GM18502 (cell line): ENCODE measurements around the gene SELPLG.
A peak's percentile ranks its signal among the peaks of the same experiment; 100 is the strongest.
"Not testable (repeated sequence)": the region's sequence is repeated elsewhere in the genome, so short reads cannot be mapped to it uniquely, and the experiment has no call there.

Experiments used
- ATAC-seq: cut with Tn5 transposase; IDR thresholded peaks from one replicate; pipeline ENCODE4 v1.9.1; 2021; ENCODE audit warnings: mild to moderate bottlenecking; ENCODE audit not compliant: unreplicated experiment, poor library complexity

The SELPLG gene

DNA sequence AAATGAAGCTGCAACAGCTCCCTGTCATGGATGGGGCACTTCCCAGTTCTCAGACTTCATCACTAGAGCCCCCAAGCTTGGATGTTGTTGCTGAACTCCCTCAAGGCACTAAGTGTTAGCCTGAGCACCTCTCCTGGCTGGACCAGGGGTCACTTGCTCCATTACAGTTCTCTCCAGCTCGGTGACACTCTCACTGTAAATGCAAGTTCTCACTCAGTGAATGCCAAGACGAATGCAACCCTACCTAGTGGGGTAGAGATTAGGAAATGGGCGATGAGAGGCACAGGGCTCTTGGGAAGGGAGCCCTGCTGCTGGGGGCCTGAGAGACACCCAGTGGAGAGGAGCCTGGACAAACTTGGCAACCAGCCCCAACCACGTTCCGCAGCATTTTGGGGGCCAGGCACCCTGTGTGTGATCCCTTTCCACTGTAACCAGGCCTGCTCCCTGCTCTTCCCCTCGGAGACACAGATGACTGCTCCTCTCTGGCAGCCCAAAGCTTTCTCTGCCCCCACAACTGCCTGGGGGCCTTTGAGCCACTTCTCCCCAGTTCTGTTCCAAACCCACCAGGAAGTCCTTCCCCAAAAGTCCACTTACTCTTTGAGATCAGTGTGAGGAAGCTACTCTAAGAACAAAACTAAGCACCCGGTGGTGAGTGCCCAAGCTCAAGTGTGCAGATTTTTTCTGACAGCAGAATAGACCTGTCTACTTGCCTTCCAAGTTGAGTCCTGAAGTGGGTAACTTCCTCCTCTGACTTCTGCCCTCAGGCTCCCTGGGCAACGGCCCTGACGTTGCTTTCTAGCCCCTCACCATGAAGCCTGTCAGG, 8.0 kb upstream of the SELPLG start:
- no peak for ATAC-seq

DNA sequence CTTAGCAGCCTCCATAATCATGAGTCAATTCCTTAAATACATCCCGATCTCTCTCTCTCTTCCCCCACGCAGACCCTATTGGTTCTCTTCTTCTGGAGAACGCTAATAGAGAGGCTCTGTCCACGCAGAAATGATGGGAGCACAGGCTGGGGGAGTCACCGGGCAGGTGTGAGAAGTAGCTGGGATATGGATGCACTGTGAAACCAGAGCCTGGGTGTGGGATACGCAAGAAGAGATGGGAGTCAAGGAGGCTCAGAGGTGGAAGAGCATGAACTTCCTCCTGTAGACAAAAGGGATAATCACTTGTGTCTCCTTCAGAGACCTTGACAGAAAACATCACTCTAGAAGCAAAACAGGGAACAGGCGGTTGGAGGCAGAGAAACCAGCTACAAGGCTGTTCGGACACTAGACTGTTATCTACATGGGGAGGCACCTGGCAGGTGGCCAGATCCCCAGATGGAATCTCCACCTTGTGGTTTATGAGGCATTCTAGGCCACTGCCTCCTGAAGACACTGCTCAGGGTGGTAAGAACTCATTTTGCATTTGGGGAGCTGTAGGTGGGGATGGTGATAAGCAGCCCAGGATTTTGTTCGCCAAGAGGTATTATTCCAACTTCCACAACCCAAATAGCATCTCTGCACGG, 7.2 kb upstream of the SELPLG start:
- ATAC-seq, result no peak

DNA sequence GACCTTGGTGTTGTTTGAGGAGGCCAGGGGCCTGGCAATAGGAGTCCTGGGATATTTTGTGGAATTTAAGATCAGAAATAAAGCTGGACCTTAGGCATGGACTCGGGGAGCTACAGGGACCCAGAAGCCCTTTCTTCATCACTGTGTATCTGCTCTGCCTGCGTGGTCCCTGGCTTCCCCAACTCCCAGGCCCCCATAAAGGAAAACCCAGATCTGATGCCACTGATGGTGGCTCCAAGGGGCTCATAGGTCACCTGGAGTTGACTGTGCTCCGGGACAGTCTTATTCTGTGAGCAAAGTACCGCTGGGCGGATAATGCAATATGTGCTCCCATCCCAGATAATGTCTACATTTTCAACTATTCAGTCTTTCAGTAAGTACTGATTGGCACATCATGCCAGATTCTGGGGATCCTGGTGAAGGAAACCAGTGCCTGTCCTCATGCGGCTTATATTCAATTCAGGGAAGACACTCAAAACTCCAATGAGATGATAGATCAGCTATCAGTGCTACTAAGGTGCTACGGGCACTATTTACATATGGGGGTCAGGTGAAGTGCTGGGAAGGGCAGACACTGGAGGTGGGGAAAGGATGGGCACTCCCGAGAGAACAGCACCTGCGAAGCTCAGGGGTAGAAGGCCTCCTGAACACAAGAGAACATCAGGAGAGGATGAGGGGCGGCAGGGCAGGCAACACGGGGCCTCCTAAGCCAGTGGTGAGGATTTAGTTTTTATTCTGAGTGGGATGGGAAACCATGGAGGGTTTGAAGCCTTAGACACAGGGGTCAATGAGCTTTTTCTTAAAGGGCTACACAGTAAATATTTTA, 5.5 kb upstream of the SELPLG start:
- no peak for ATAC-seq

DNA sequence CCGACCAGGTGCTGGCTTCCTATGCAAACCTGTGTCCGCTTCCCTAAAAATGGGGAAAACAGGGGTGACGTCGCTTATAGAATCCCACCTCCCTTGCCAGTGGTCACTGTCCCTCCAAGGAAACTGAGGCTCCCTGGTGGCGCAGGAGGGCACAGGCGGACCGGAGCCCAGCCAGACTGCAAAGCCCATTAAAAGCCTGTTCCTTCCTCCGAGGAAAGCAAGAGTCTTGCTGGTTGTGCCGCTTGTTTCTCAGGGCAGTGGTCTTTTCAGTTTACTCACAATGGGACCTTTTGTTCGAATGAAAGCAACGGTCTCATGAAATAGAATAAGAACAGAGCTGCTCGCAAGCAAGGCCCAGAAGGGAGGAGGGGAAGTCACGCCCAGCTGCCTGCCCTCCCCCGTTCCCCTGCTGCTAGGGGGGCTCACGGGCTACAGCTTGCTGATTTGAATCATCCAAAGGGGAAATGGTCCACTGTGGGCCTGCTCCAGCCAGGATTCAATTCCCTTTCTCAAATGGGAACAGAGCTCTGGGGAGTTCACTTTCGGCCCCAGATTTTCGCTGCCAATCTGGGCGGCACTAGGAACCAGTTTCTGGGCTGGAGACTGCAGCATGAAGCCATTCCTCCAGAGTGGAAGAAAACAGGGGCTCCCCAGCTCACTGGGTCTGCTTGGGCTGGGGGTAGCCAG, 4.6 kb upstream of the SELPLG start:
- no peak for ATAC-seq

DNA sequence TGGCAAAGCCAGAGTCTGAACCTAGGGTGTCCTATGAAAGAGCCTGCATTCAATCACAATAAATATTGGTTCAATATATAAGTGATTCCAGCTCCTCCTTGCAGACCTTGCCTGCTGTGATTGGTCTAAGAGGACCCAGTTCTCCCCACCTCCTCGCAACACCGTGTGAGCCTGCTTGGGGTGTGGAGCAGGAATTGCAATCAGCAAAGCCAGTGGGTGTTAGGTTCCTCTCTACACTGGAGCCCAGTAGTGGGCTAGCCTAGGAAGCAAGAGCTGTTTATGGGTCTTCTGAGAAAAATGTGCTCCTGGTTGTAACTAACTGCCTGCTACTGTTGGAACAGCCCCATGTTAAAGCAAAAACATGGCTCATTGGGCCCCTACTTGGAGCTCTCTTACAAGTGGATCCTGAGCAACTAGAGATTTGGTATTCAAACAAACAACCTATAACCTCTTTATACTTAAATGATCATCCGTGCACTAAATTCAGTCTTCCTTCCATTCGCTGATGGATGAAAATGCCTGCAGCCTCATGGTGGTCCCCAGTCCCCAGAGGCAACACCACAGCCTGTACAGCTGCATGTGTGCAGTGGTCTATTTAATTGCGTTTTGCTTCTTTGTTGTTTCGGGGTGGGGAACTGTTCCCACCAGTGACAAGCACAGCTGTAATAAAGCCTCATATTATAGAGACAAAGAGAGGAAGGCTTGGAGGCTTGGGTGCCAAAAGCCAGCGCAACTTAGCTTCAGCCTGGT, 3.7 kb upstream of the SELPLG start:
- no peak for ATAC-seq

DNA sequence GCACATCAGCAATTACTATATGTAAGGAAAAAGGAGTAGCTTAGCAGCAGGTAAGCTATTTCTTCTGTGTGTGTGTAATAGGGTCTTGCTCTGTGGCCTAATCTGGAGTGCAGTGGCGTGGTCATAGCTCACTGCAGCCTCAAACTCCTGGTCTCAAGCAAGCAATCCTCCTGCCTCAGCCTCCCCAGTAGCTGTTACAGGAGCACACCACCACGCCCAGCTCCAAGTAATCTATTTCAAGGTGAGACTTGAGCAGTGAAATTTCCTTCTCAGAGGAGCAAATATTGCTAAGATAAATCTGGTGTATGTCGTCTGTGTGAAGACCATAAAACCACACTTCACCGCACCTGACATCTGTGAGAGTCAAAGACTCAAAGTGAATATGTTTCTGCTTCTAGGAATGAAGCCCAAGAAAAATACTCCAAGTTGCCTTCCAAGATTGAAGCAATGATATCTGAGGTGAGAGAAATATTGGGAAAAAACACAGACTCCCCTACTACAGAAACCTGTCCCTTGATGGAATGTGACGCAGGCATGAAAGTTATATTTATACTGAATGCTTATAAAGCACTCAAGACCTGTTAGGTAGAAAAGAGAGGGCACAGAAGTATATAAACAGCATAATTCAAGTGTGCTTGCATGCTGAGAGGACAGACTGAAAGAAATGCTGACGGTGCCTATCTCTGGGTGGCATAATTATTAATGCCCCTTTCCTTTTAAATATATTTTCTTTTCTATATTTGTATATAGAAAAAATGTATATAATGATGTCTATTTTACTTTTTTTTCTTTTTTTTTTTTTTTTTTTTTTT, 2.5 kb upstream of the SELPLG start:
- ATAC-seq, result peak; percentile 1

DNA sequence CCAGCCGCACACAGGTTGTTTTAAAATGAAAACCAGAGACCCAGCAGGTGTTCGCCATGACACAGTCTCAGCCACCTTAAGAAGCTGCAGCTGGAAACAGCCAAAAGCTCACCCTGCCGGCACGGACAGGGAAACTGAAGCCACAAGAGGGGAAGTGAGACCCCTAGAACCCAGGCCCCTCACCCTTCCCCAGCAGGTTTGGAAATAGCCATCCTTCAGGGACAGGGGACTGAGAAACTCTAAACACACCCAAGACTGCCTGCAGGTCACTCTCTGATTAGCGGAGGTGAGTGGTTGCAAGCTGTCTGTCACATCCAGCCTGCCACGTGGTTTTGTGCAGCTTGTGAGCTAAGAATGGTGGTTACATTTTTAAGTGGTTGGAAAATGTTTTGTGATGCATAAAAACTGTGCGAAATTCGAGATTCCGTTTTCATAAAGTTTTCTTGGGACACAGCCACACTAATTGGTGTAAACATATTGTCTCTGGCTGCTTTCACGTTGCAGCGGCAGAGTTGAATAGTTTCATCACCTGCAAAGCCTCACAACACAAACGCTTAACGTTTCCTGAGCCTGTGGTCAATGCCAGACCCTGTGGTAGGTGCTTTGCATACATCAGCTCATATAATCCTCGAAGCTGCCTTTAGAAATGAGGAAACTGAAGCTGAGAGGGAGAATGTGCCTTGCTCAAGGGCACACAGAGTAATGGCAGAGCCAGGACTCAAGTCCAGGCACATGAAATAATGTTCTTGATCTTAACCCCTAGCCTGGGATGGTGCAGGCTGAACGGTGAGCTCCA, 1.7 kb upstream of the SELPLG start:
- peak; percentile 53 for ATAC-seq

DNA sequence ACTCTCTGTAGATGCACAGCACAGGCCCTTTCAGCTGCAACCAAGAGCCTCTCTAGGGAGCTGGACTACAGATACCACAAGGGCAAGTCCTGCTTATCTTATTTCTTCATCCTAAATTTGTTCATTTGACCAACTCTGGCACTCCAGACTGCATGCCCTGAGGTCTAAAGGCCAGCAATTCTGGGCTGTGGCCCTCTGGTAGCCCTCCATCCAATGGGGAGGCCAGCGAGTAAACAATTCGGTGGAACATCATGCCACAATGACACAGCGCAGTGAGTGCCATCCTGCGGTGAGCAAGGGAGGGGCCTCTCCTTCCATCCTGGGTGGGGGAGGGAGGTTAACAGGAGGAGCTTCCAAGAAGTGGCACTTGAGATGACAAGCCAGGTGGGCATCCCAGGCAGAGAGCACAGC, 652 bp upstream of the SELPLG start:
- ATAC-seq, result no peak

DNA sequence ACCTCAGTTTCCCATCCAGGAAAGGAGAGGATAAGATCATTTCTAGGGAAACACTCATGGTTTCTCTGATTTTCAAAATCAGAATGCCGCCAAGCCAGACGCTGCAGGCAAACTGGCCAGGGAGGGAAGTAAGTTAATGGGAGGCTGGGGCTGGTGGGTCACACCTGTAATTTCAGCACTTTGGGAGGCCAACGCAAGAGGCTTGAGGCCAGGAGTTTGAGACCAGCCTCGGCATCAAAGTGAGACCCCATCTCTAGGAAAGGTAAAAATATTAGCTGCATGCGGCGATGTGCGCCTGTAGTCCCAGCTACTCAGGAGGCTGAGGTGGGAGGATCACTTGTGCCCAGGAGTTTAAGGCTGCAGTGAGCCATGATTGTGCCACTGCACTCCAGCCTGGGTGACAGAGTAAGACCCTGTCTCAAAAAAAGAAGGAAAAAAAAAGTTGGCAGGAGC, 587 bp downstream of the SELPLG start:
- ATAC-seq, result no peak

DNA sequence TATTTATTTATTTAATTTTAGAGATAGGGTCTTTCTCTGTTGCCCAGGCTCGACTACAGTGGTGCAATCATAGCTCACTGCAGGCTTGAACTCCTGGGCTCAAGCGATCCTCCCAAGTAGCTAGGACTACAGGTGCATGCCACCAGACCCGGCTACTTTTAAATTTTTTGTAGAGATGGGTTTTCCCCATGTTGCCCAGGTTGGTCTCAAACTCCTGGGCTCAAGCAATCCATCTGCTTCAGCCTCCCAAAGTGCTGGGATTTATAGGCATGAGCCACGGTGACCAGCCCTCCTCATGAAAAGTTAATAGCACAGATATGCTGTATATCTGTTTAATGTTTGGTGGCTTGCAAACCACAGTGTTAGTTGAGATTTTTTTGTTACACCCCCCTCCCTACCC, 2.4 kb downstream of the SELPLG start:
- not testable (repeated sequence) for ATAC-seq

DNA sequence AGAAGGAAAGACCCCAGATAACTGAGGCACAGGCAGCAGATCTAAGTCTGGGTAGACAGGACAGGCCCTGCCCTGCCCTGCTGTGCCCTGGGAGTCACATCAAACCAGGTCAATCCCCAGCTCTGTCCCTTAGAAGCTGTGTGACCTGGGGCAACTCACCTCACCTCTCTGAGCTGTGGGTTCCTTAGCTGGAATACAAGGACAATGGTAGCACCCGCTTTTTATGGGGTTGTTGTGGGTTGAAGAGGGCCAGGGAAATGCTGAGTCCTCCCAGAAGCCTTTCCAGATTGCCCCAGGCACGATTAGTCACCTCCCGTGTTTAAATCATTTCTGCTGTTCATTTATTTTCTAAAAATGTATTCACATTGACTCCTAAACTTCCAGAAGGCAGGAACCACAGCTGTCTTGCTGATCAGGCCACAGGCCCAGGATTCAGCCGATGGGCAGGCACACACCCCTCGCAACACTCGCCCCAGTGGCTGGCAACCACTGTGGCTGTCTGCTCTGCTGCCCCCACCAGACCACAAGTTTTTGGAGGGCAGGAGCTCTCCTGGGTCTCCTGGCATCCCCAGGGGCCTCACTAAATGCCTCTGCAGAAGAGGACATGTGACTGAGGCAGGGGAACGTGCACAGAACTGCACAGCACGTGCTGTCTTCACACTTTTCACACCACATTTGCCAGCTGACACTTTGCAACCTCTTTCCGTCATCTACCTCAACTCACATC, 3.0 kb downstream of the SELPLG start:
- no peak for ATAC-seq

DNA sequence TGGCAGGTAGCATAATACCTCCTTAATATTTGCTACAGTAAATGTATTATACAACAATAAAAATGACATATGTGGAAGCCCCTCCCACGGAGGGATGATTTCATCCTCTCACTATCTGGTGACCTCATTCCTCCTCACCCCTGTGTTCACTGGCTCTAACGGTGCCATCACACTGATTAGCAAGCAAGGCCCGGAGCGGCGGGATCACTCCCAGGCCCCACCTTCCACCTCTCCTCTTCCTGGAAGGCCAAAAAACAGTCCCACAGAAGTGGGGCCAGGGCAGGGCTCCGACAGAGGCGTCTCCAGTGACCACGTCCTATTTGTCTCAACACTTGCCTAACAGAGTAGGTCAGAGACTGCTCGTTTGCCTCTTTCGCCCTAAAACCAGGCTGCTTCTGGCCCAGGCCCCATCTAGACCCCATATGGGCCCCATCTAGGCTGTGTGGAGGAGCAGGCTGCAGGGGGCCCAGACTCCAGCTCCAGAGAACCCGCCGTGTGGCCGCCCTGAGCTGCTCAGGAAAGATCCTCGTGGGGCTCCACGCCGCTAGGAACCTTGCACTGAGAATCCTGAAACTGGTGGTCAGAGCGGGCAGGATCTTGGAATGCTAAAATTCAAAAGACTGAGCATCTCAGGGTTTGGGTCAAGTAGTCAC, 3.7 kb downstream of the SELPLG start:
- no peak for ATAC-seq

DNA sequence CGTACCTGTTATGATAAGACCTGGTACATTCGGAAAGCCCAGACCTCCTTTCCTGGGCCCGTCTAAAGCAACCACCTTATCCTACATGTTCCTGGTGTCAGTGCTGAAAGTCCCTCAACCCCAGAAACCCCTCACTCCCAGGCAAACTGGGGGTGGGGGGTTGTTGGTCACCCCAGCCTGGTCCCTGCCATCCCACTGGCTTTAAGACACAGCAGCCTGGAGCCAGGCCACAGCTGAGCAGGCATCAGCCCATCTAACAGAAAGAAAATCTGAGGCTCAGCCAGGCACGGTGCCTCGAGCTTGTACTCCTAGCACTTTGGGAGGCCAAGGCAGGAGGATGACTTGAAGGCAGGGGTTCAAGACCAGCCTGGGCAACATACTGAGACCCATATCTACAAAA, 4.5 kb downstream of the SELPLG start:
- ATAC-seq, result no peak

DNA sequence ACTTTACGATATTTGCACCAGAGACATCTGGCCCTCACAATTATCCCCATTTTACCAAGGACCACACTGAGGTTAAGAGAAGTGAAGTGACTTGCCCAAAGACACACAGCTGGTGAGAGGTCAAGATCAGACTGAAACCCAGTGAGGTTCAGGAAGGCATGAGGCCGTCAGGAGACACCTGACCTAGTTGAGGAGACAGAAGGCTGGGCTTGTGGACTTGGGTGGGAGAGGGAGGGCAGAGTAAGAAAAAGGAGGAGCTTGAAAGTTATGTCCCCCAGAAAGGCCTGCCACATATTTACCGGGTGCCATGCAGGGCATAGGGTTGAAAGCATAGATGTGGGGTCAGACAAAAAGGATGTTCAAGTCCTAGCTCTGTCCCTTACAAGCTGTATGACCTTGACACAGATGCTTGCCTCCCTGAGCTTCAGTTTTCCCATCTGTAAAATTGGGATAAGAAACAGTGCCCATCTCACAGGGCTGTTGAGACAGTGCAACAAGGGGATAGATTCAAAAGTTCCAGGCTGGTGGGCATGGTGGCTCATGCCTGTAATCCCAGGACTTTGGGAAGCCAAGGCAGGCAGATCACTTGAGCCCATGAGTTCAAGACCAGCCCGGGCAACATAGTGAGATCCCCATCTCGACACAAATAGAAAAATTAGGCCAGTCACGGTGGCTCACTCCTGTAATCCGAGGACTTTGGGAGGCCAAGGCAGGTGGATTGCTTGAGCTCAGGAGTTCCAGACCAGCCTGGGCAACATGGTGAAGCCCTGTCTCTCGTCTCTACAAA, 6.4 kb downstream of the SELPLG start:
- no peak for ATAC-seq

DNA sequence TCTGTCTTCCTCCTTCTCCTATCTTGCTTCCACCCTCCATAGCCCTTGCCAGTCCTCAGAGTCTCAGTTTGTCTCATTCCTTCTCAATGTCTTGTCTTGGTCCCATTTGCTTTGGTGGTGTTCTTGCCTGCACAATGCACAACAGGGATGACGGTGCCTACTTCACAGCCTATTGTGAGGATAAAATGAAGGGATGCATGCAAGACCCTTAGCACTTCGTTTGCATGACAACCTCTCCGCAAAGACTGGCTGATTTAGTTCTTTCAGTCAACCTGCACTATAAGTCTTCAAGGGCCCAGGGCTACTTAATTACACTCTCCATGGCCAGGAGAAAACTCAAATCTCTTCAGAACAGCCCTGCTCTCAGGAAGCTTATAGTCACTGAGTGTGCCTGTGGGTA, 8.5 kb downstream of the SELPLG start:
- ATAC-seq, result no peak

DNA sequence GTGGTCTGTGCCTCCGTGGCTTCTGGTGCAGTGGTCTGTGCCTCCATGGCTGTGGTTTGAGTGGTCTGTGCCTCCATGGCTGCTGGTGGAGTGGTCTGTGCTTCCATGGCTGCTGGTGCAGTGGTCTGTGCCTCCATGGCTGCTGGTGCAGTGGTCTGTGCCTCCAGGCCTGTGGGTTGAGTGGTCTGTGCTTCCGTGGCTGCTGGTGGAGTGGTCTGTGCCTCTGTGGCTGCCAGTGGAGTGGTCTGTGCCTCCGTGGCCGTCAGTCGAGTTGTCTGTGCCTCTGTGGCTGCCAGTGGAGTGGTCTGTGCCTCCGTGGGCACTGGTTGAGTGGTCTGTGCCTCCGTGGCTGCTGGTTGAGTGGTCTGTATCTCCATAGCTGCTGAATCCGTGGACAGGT, 10.1 kb downstream of the SELPLG start:
- ATAC-seq, result no peak
